Activated T-cell treated with anti-CD3 and anti-CD28 coated beads for 24 hours (primary cell): ENCODE results near the gene HCN3.

Experiments used
- DNase-seq: peaks from one replicate; pipeline ENCODE4 v3.0.0-alpha.2; 2020; ENCODE audit warnings: low read depth

Gene HCN3

DNA sequence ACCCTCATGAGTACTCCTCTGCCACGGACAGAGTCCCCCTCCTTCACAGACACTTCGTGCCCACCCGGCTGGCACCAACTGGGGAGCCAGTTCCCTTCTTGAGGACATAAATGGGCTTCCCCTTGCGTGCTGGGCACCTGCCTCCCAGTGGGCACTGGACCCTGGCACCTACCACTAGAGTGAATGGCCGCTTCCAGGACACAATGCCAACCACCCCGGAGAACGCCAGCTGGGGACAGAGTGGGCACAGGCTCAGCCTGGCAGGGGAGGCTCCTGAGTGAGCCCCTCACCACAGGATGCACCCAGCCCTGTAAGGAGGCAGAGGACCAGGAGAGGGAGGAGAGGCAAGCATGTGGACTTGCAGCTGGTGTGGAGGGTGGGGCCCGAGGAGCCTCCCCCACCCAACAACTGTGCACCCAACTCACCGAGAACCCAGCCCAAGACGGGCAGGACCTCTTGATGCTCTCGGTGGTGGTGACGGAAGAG is 23.0 kb upstream of the HCN3 start:
- no peak for DNase-seq

GRCh38 chr1:155254714-155255242 is 22.5 kb upstream of the HCN3 start:
- no peak for DNase-seq

DNA sequence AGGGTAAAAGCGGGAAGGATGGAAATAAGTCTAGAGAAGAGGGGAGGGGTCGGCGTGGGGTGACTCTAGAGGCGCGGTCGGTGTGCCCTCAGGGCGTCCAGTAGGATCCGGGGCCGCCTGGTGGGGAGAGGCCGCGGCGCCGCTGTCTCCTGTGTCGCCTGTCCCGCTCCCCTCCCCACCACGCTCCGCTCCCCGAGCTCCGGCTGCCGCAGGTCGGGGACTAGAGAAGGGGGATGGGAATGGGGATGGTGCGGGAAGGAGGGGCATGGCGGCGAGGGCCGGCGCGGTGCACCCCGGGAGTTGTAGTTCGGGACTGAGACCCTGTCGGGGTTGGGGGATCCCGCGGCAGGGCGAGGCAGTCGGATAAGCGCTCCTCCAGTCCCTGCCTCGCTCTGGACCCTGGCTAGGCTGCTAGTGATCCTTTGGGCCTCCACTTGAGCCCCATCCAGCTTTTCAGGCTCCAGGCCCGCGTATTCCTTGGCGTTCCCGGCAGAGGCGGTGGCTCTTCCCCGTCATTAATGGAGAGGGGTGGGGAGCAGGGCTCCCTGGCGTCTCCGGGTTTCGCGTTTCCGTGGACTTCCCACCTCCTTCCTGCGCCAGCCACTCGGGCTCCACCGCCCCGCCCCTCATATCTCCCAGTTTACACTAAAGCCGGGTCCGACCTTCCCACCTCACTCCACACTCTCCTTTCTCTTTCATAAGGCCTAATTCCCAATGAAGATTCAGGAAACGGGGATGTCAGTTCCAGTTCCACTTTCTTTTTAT is 21.8 kb upstream of the HCN3 start, which contains the start of gene ENTREP3:
ENTREP3 (minus strand) TSS at position 241 of the 765 bp plus-strand sequence. CDS start 606 bp downstream, outside the sequence.
- peak; percentile 74 for DNase-seq

- DNase-seq: no peak
Measured at GRCh38 chr1:155256058-155256852, 21.0 kb upstream of the HCN3 start.

DNA sequence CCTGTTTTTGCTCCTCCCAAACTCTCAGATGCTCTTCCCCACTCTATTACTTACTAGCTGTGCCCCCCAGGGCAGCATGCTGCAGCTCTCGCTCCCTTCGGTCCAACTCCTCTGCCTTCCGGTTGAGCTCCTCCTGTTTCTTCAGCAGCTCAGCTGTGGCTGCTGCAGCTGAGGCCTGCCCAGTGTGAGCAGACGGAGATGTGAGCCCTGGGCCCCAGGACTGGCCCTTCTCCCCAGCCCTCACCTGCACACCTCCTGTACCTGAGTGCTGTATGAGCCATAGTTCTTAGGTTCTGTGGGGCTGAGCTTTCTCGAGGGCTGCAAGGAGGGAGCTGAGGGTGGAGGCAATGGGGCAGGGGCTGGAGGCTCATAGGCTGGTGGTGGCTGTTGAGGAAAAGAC is 17.0 kb upstream of the HCN3 start:
- DNase-seq: no peak

DNA sequence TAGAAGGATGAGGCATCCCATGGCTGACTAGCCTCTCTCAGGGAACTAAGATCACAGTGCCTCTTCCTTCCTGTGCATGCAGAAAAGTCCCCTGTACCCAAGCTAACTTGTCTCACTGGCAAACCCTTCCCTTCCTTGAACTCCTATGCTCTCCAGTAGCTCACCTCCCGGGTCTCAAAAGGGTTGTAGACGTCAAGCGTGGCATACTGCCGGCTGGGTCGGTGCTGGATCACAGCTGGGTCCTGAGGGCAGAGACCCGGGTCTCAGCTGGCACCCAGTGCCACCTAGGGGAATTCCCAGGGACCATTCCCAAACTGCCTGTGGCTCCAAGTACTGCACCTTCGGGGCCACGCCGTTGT is 15.8 kb upstream of the HCN3 start:
- no peak for DNase-seq

- DNase-seq: peak; percentile 88
Measured at GRCh38 chr1:155261852-155262673, 15.2 kb upstream of the HCN3 start, which contains the start of gene SCAMP3. TSS of gene SCAMP3 (minus strand) at chr1:155262360. CDS start at chr1:155262151, 209 bp downstream.

GRCh38 chr1:155263067-155263466 is 14.2 kb upstream of the HCN3 start:
- no peak for DNase-seq

GRCh38 chr1:155266553-155266952 is 10.7 kb upstream of the HCN3 start:
- no peak for DNase-seq

DNA sequence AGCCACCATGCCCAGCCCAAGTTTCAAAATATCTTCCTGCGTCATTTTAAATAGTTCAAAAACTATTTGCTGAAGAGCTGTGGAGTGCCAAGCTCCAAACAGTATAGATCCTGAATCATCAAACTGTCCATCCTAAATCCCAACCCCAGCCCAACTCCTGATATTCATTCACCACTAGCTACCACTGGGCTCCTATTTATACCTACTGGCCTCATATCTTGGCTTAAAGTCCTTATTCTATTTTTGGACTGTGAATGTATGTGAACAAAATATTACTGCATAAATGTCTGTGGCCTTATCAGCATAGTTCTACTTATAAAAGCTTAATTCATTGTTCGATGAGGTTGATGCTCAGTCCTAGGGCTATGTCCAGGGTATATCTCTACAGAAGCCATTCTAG is 9.9 kb upstream of the HCN3 start:
- no peak for DNase-seq

DNA sequence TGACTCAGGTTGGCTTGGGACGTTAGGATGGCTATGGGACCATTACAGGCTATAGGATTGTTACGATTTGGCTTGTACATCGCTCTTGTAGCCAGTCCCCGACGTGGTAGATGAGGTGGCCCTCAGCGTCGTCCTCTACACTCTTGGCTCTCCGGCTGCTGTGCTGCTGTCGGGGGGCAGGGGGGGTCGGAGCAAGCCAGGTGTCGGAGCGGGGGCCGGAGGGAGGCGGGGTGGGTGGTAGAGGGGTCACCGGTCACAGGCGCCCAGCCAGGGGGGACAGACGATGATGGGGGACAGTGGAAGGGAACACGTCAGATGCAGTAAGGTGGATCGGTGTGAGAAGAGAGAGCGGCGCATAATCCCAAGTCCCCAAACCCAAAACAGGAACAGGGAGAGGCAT is 8.6 kb upstream of the HCN3 start:
- no peak for DNase-seq

GRCh38 chr1:155269381-155269780 is 7.9 kb upstream of the HCN3 start:
- DNase-seq: no peak

- DNase-seq: no peak
Measured at GRCh38 chr1:155272466-155273342, 4.6 kb upstream of the HCN3 start.

DNA sequence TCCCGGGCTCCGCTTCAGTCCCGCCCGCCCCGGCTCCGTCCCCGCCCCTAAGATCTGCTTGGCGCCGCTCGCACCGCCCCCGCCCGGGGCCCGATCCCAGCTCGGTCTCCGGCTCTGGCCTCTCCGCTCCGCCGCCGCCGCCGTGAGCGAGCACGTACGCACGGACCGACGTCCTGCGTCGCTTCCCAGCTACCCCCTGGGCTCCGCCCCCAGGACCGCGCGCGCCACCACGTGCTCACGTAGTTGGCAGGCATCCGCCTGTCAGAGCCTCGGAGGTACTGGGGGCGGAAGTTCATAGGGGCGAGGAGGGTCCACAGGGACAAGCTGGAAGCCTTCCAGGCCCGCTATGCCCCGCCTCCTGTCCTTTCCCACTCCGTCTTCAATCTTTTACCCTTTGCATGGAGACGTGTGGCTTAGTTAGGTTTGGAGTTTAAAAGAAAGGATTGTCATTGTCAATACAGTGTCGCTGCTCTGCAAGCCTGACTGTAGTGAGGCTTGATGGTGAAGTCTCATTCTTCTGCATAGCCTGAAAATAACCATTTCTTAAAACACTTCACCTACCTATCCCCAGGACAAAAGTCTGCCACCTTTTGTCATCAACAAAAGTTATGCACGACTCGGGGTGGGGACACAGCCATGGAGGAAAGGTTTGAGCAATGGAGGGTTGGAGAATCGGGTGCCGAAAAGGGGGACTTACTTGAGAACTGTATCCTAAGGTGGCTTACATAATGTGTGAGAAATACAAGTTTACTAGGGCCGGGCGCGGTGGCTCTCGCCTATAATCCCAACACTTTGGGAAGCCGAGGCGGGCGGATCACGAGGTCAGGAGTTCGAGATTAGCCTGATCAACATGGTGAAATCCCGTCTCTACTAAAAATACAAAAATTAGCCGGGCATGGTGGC is 3.7 kb upstream of the HCN3 start, which contains the start of gene CLK2:
CLK2 (minus strand) TSS at position 162 of the 903 bp plus-strand sequence. CDS start 2,527 bp downstream, outside the sequence.
- DNase-seq: peak; percentile 95

DNA sequence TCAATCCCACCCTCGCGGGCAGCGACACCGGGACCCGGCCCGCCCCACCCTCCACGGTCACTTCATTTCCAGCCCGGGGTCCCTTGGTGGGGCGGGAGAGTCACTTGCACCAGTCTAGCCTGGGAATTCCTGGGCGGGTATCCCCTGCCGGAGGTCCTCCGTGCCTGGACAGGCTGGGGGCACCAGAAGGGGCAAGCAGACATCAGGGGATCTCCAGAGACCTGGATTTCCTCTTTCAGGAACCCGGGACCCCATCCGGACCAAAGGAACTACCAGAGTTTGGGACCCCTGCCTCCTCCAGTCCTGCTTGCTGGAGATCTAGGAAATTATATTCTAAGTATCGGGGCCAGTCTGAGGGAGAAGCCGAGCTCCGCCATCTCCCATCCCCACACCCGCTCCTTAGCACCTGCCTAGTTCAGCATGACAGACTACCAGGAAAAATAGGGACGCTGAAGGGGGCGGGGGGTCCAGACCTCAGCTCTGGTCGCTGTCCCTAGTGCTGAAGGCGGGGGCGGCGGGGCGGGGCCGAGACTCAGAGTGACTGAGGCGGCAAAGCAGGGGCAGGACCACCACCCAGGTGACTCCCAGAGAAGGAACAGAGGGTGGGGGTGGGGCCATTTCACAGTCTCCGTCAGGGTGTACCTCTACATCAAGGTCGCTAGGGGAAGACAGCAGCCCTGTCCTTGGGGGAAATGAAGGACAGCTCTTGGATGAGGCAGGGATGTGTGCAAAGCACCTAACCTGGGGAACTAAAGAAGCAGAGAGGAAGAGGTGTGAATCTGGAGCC is 832 bp downstream of the HCN3 start:
- DNase-seq: peak; percentile 51

- DNase-seq: no peak
Measured at GRCh38 chr1:155278689-155279160, 1.5 kb downstream of the HCN3 start.

GRCh38 chr1:155279268-155279667 is 2.0 kb downstream of the HCN3 start:
- DNase-seq: no peak

DNA sequence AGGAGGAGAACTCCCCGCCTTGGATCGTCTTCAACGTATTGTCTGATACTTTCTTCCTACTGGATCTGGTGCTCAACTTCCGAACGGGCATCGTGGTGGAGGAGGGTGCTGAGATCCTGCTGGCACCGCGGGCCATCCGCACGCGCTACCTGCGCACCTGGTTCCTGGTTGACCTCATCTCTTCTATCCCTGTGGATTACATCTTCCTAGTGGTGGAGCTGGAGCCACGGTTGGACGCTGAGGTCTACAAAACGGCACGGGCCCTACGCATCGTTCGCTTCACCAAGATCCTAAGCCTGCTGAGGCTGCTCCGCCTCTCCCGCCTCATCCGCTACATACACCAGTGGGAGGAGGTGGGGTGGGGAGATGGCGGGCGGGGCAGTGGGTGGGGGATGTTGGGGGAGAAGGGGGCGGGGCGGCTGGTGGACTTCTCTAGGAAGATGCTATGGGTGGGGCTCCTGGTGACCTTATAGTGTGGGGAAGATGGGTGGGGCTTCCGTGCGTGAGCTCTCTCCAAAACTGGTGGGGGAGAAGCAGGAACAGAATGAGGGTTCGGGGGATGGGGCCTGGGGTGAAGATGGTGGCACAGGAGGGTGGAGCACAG is 5.3 kb downstream of the HCN3 start:
- no peak for DNase-seq
